HAP-1 (cell line): Measurements from ENCODE around the gene SEMA4D.

ENCODE experiments used
- DNase-seq, 2 experiments: peaks; one replicate each; pipeline ENCODE4 v3.0.0-alpha.2; 2016 to 2020; ENCODE audit warnings: low spot score in 2 of 2
- H3K27me3 ChIP-seq: fragments of 250-450 bp; sonication (Bioruptor Pico); 2 replicates; pipeline ENCODE4 v1.5.1; 2020; ENCODE audit warnings: low read depth, mild to moderate bottlenecking, moderate library complexity
- H3K36me3 ChIP-seq: fragments of 250-450 bp; sonication (Bioruptor Pico); replicated peaks from 2 replicates; pipeline ENCODE4 v1.5.1; 2020; ENCODE audit warnings: mild to moderate bottlenecking
- H3K4me1 ChIP-seq: fragments of 250-450 bp; sonication (Bioruptor Pico); 2 replicates; pipeline ENCODE4 v1.5.1; 2020; ENCODE audit warnings: mild to moderate bottlenecking
- H3K4me3 ChIP-seq: fragments of 250-450 bp; sonication (Bioruptor Pico); 2 replicates; pipeline ENCODE4 v1.5.1; 2020; ENCODE audit warnings: mild to moderate bottlenecking, moderate library complexity
- H3K9me3 ChIP-seq: fragments of 250-450 bp; sonication (Bioruptor Pico); 2 replicates; pipeline ENCODE4 v1.5.1; 2020; ENCODE audit warnings: mild to moderate bottlenecking, moderate library complexity
- in situ Hi-C: fragments of 300-500 bp; cut with MboI; formaldehyde crosslinking; loops from 3 replicates; pipeline ENCODE4 v1.14.3; 2020; ENCODE audit warnings: low sequenced_read_pairs, inconsistent platforms, mixed read lengths

The SEMA4D gene

DNA sequence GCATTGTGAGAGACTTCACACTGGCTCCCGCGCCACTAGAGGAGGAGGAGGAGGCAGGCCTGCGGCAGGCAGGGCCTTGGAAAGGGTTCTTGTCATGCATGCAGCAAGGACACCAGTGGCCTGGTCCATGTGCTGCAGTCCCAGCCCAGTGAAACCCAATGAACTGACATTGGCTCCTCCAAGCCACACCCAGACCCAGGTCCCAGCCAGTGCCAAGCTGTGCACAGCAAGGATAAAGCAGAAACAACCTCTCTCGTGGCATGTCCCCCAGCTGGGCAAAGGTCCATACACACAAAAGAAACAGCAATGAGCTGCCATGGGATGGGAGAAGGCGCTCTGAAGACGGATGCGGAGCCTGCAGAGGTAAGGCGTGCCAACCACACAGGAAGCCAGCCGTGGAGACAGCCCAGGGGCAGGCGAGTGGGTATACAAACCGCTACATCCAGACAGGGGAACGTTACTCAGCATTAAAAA, 89.2 kb downstream of the SEMA4D start:
- no peak for DNase-seq
- no peaks in the 10 kb centered on the region for H3K4me1 ChIP-seq
- no peak overlapping the region for H3K4me3 ChIP-seq
- H3K9me3 ChIP-seq, result no peaks in the 10 kb centered on the region
- in situ Hi-C loops, result no loop called here
- H3K36me3 ChIP-seq, result no peaks in the 10 kb centered on the region
- no peaks in the 10 kb centered on the region for H3K27me3 ChIP-seq

- in situ Hi-C loops, result no loop called here
- no peaks in the 10 kb centered on the region for H3K27me3 ChIP-seq
- DNase-seq, result no peak
- no peaks in the 10 kb centered on the region for H3K9me3 ChIP-seq
- H3K36me3 ChIP-seq, result no peaks in the 10 kb centered on the region
- H3K4me3 ChIP-seq, result no peak overlapping the region
- H3K4me1 ChIP-seq, result no peaks in the 10 kb centered on the region
Measured at GRCh38 chr9:89407070-89407469, 90.8 kb downstream of the SEMA4D start.

GRCh38 chr9:89405826-89406225, 92.1 kb downstream of the SEMA4D start:
- DNase-seq, result no peak
- Histone ChIP-seq H3K4me3 (no peak overlapping the region), H3K9me3 (no peaks in the 10 kb centered on the region), H3K36me3 (no peaks in the 10 kb centered on the region; the same call in 1 of the 2 replicates), H3K4me1 (no peaks in the 10 kb centered on the region), H3K27me3 (no peaks in the 10 kb centered on the region)
- in situ Hi-C loops, result no loop called here

DNA sequence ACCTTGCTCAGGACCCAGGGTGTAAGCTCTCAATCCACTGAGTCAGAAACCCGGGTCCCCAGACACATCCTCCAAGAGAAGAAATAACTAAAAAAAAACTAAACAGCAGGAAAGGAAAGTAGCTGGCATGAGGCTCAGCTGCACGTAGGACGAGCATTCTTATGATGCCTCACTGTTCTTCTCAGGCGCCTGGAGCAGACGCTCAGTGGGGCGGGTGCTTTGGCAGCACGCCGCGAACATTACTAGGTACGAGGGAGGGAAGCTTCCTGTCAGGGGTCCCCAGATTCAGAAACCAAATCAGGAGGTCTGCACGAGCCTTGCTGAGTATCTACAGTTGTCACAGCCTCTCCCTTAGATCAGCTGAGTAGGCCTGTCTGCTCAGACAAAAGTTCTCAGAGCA, 93.8 kb downstream of the SEMA4D start:
- Histone ChIP-seq H3K27me3 (no peaks in the 10 kb centered on the region), H3K36me3 (no peaks in the 10 kb centered on the region; the same call in 1 of the 2 replicates), H3K9me3 (no peaks in the 10 kb centered on the region), H3K4me1 (no peaks in the 10 kb centered on the region), H3K4me3 (no peak overlapping the region)
- no peak for DNase-seq
- in situ Hi-C loops, result no loop called here

GRCh38 chr9:89402695-89403427, 95.1 kb downstream of the SEMA4D start:
- DNase-seq, result no peak
- Histone ChIP-seq H3K9me3 (no peaks in the 10 kb centered on the region), H3K4me3 (no peak overlapping the region), H3K27me3 (no peaks in the 10 kb centered on the region), H3K4me1 (no peaks in the 10 kb centered on the region), H3K36me3 (no peaks in the 10 kb centered on the region; the same call in 1 of the 2 replicates)
- in situ Hi-C loops, result no loop called here

DNA sequence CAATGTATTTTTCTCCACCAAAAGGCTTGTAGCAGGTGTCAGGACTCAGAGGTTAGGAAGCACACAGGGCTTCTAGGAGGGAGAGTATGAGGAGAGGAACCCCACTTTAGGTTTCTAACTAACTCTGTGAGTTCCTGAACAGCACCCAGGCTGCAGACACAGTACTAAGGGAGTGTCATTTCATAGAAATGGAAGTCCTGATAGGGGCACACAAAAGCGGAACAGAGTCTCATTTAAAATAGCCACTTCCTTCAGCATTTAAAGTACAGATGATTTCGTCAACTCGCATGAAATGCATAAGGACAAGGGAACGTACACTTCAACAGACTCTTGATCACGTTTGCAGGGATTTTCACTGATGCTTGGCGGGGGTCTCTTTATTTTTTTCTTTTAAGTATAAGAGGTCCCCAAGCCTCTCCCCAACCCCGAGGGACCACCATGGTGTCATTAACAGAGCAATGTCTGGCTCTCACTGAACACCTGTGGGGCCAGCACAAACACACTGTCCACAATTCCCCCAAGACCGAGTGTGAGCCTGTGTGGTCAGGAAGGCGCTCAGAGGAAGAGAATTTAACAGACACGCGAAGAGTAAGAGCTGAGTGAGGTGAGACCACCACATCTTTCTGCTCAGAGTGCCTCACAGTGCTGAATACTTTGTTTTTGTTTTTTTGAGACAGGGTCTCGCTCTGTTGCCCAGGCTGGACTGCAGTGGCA, 97.4 kb downstream of the SEMA4D start:
- in situ Hi-C loops, result no loop called here
- no peaks in the 10 kb centered on the region for H3K9me3 ChIP-seq
- no peaks in the 10 kb centered on the region for H3K4me1 ChIP-seq
- no peak overlapping the region for H3K4me3 ChIP-seq
- no peak for DNase-seq
- H3K27me3 ChIP-seq, result no peaks in the 10 kb centered on the region
- peaks cover 4% of the 10 kb centered on the region; the same call in 1 of the 2 replicates for H3K36me3 ChIP-seq

GRCh38 chr9:89398621-89399020, 99.3 kb downstream of the SEMA4D start:
- no peak for DNase-seq
- H3K4me1 ChIP-seq, result no peaks in the 10 kb centered on the region
- in situ Hi-C loops, result no loop called here
- no peaks in the 10 kb centered on the region for H3K9me3 ChIP-seq
- H3K4me3 ChIP-seq, result no peak overlapping the region
- H3K27me3 ChIP-seq, result no peaks in the 10 kb centered on the region
- peaks cover 4% of the 10 kb centered on the region; the same call in 1 of the 2 replicates for H3K36me3 ChIP-seq

DNA sequence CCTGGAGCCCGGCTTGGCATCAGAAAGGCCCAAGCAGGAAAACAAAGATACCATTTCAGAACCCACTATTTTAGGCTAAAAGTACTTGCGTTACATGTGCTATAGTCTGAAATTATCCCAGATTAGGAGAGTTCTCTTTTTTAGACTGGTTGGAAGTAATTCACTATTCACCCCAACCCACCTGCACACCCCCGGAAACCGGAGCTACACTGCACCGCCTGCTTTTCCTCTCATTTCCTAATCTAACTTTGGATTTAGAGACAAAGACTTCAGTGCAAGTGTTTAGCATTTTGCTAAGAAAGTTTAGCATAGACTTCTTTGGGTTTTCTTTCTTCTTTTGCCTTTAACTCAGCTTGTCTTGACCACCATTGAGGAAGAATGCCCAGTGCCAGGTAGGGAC, 100.4 kb downstream of the SEMA4D start:
- no peak for DNase-seq
- Histone ChIP-seq H3K9me3 (no peaks in the 10 kb centered on the region), H3K4me1 (no peaks in the 10 kb centered on the region), H3K27me3 (no peaks in the 10 kb centered on the region), H3K4me3 (no peak overlapping the region), H3K36me3 (peaks cover 8% of the 10 kb centered on the region; the same call in 1 of the 2 replicates)
- in situ Hi-C loops, result no loop called here

DNA sequence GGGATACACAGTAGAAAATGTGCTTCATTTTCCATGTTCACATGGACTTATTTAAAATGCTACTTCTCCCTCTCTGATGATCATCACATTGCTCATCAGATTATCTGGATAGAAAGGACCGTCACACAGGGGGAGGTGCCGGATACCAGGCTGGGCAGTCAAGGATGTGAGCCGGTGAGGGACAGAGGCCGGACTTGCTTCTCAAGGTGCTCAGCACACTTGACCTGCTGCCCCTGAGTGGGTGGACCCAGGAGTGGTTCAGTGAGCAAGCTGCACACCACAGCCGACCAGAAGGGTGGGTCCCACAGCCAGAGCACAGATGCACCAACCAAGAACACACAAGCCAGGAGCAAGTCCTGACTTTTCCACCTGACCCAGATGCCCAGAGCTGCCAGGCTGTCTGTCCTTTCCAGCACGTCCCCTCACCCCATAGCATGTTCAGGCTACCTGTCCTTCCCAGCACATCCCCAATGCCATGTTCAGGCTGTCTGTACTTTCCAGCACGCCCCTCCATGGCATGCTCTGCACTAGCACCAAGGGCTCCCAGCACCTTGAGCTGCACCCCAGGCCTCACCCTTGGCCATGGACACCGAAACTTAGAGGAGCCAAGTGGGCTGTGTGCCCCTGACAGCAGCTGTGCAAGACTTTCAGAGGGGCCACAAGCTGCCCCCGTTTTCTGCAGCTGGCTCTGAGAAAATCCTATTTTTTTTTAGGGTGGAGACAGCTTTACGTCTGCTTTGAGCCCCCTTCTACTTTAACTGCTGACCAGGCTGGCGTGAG, 101.8 kb downstream of the SEMA4D start:
- peaks cover 10% of the 10 kb centered on the region; the same call in 1 of the 2 replicates for H3K36me3 ChIP-seq
- no peaks in the 10 kb centered on the region for H3K9me3 ChIP-seq
- in situ Hi-C loops, result no loop called here

DNA sequence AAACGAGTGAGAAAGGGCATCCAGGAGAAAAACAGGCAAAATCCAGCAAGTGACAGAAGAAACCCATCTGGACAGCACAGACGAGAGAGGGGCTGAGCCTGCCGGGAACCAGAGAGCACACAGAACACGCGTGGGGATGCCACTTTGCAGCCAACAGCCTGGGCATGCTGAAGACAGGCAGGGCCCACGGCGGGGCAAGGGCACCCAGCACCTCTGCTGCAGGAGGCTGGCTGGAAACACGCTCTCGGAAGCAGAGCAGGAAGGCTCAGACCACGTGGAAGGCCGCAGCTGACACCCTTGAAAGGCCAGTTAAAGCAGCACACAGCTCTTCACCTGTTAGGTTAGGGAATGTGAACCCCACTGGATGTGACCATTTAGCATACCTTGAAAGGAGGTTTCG, 103.5 kb downstream of the SEMA4D start:
- no peaks in the 10 kb centered on the region for H3K4me1 ChIP-seq
- no peak for DNase-seq
- peaks cover 14% of the 10 kb centered on the region for H3K36me3 ChIP-seq
- no peak overlapping the region for H3K4me3 ChIP-seq
- in situ Hi-C loops, result no loop called here
- H3K27me3 ChIP-seq, result no peaks in the 10 kb centered on the region
- no peaks in the 10 kb centered on the region for H3K9me3 ChIP-seq

More for the DNA sequence above, 101.8 kb downstream of the SEMA4D start:
- no peak for DNase-seq
- no peak overlapping the region for H3K4me3 ChIP-seq
- H3K4me1 ChIP-seq, result no peaks in the 10 kb centered on the region
- no peaks in the 10 kb centered on the region for H3K27me3 ChIP-seq

- no peaks in the 10 kb centered on the region for H3K27me3 ChIP-seq
- peaks cover 23% of the 10 kb centered on the region for H3K36me3 ChIP-seq
- no peaks in the 10 kb centered on the region for H3K4me1 ChIP-seq
- no peak overlapping the region for H3K4me3 ChIP-seq
- no peaks in the 10 kb centered on the region for H3K9me3 ChIP-seq
- in situ Hi-C loops, result no loop called here
- DNase-seq, result no peak
Measured at GRCh38 chr9:89391585-89391984, 106.3 kb downstream of the SEMA4D start.

DNA sequence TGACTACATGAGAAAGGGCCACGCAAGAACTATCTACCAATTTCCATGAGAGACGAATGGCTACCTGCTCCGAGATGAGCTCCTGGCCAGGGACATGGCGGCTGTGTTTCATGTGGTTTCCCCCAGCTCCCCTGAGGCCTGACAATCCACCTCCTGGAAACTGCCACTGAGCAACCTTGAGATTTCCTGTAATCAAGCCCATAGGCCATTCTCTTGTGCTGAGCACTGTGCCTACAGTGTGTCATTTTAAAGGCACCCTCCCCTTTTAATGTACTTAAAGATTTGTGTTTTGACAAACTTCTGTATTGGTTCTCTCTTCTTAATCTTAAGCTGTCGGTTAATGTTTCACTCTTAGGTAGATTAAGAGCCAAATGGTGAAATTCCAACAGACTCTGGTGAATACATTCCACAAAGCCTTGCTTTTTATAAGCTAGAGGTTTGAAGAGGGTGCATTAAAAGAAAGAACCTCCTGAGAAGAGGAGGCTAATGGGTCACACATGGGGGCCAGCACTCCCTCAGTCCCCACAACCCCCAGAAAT, 107.3 kb downstream of the SEMA4D start:
- H3K27me3 ChIP-seq, result no peaks in the 10 kb centered on the region
- no peaks in the 10 kb centered on the region for H3K4me1 ChIP-seq
- H3K36me3 ChIP-seq, result peaks cover 23% of the 10 kb centered on the region
- H3K4me3 ChIP-seq, result no peak overlapping the region
- no peaks in the 10 kb centered on the region for H3K9me3 ChIP-seq
- in situ Hi-C loops, result no loop called here
- no peak for DNase-seq

GRCh38 chr9:89390068-89390555, 107.8 kb downstream of the SEMA4D start:
- H3K4me3 ChIP-seq, result no peak overlapping the region
- in situ Hi-C loops, result no loop called here
- DNase-seq, result no peak
- H3K36me3 ChIP-seq, result peaks cover 22% of the 10 kb centered on the region
- H3K9me3 ChIP-seq, result no peaks in the 10 kb centered on the region
- H3K27me3 ChIP-seq, result no peaks in the 10 kb centered on the region
- H3K4me1 ChIP-seq, result no peaks in the 10 kb centered on the region
